WERI-Rb-1 (cell line): ENCODE results near the gene SPOCK1.

ENCODE experiments used
- DNase-seq: peaks from one replicate; pipeline ENCODE4 v3.0.0-alpha.2; 2020
- H3K27ac ChIP-seq: fragments of 250-450 bp; sonication (Bioruptor Pico); 2 replicates; pipeline ENCODE4 v1.5.1; 2020; ENCODE audit warnings: mild to moderate bottlenecking, moderate library complexity
- H3K27me3 ChIP-seq: fragments of 250-450 bp; sonication (Bioruptor Pico); 2 replicates; pipeline ENCODE4 v1.5.1; 2021; ENCODE audit warnings: mild to moderate bottlenecking, low read depth, moderate library complexity; ENCODE audit not compliant: insufficient read depth, severe bottlenecking
- H3K36me3 ChIP-seq: fragments of 250-450 bp; sonication (Bioruptor Pico); 2 replicates; pipeline ENCODE4 v1.5.1; 2020; ENCODE audit warnings: mild to moderate bottlenecking, moderate library complexity
- H3K4me3 ChIP-seq: 2 replicates; pipeline ENCODE4 v1.5.1; 2011; ENCODE audit warnings: low read depth, mild to moderate bottlenecking, control low read depth, low read length
- H3K9me3 ChIP-seq: fragments of 250-450 bp; sonication (Bioruptor Pico); 2 replicates; pipeline ENCODE4 v1.5.1; 2021; ENCODE audit warnings: mild to moderate bottlenecking, moderate library complexity; ENCODE audit not compliant: severe bottlenecking
- TF ChIP-seq, protein P1 (sequence below): IDR thresholded peaks from 2 replicates; pipeline ENCODE4 v1.5.1; 2011; ENCODE audit warnings: low read depth, mild to moderate bottlenecking, control low read depth, inconsistent platforms, low read length

SPOCK1 gene

GRCh38 chr5:137097203-137097602 is 401.9 kb downstream of the SPOCK1 start:
- H3K27ac ChIP-seq: no peak overlapping the region
- H3K27me3 ChIP-seq: no peaks in the 10 kb centered on the region
- no peaks in the 10 kb centered on the region for H3K9me3 ChIP-seq
- H3K4me3 ChIP-seq: no peak overlapping the region
- TF ChIP-seq, protein P1, sequence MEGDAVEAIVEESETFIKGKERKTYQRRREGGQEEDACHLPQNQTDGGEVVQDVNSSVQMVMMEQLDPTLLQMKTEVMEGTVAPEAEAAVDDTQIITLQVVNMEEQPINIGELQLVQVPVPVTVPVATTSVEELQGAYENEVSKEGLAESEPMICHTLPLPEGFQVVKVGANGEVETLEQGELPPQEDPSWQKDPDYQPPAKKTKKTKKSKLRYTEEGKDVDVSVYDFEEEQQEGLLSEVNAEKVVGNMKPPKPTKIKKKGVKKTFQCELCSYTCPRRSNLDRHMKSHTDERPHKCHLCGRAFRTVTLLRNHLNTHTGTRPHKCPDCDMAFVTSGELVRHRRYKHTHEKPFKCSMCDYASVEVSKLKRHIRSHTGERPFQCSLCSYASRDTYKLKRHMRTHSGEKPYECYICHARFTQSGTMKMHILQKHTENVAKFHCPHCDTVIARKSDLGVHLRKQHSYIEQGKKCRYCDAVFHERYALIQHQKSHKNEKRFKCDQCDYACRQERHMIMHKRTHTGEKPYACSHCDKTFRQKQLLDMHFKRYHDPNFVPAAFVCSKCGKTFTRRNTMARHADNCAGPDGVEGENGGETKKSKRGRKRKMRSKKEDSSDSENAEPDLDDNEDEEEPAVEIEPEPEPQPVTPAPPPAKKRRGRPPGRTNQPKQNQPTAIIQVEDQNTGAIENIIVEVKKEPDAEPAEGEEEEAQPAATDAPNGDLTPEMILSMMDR: no peak
- DNase-seq: no peak
- no peaks in the 10 kb centered on the region for H3K36me3 ChIP-seq

GRCh38 chr5:137096149-137097103 is 402.7 kb downstream of the SPOCK1 start:
- no peaks in the 10 kb centered on the region for H3K27me3 ChIP-seq
- no peak for DNase-seq
- TF ChIP-seq, protein P1: no peak
- H3K4me3 ChIP-seq: no peak overlapping the region
- no peaks in the 10 kb centered on the region for H3K9me3 ChIP-seq
- no peak overlapping the region for H3K27ac ChIP-seq
- no peaks in the 10 kb centered on the region for H3K36me3 ChIP-seq

- DNase-seq: no peak
- no peaks in the 10 kb centered on the region for H3K9me3 ChIP-seq
- no peak overlapping the region for H3K27ac ChIP-seq
- no peaks in the 10 kb centered on the region for H3K27me3 ChIP-seq
- TF ChIP-seq, protein P1: no peak
- H3K36me3 ChIP-seq: no peaks in the 10 kb centered on the region
- no peak overlapping the region for H3K4me3 ChIP-seq
Measured at GRCh38 chr5:137095597-137095996, 403.5 kb downstream of the SPOCK1 start.

- Histone ChIP-seq H3K27ac (no peak overlapping the region), H3K4me3 (no peak overlapping the region), H3K27me3 (no peaks in the 10 kb centered on the region), H3K36me3 (no peaks in the 10 kb centered on the region), H3K9me3 (no peaks in the 10 kb centered on the region)
- TF ChIP-seq, protein P1: no peak
- no peak for DNase-seq
Measured at GRCh38 chr5:137092831-137093230, 406.3 kb downstream of the SPOCK1 start.

- no peak for DNase-seq
- TF ChIP-seq, protein P1: no peak
- no peak overlapping the region for H3K27ac ChIP-seq
- H3K4me3 ChIP-seq: no peak overlapping the region
- no peaks in the 10 kb centered on the region for H3K9me3 ChIP-seq
- H3K27me3 ChIP-seq: no peaks in the 10 kb centered on the region
- H3K36me3 ChIP-seq: no peaks in the 10 kb centered on the region
Measured at GRCh38 chr5:137091472-137091871, 407.7 kb downstream of the SPOCK1 start.
